Kidney epithelial cell (primary cell): Measurements from ENCODE around the gene TBC1D14. TPM values are rescaled to one million over a fixed set of nuclear protein-coding genes. Genes with fewer than 3 reads are reported as not detected.

Experiments
- DNase-seq: peaks from one replicate; pipeline ENCODE4 v3.0.0-alpha.2; 2010; ENCODE audit warnings: low read depth
- H3K27me3 ChIP-seq: 2 replicates; pipeline ENCODE4 v1.6.0; 2011; ENCODE audit warnings: low read length; ENCODE audit not compliant: control insufficient read depth, insufficient read depth
- H3K36me3 ChIP-seq: 2 replicates; pipeline ENCODE4 v1.5.1; 2011; ENCODE audit warnings: low read length; ENCODE audit not compliant: control insufficient read depth, insufficient read depth
- H3K4me3 ChIP-seq: 2 replicates; pipeline ENCODE4 v1.5.1; 2011; ENCODE audit warnings: low read depth, mild to moderate bottlenecking, control low read depth, low read length
- total RNA-seq: library from RNA; depleted of rRNA; stranded (reverse); fragments of >200 nt; gene quantifications from 2 replicates; pipeline ENCODE4 v1.2.3, GENCODE V29; 2015
- TF ChIP-seq, protein P1 (sequence below): IDR thresholded peaks from 2 replicates; pipeline ENCODE4 v1.5.1; 2011; ENCODE audit warnings: mild to moderate bottlenecking, moderate library complexity, low read length, control low read depth, inconsistent platforms; ENCODE audit not compliant: insufficient read depth, poor library complexity, severe bottlenecking

Gene TBC1D14
- total RNA-seq, 1 donor from 2014 or later = 52.8 TPM

DNA sequence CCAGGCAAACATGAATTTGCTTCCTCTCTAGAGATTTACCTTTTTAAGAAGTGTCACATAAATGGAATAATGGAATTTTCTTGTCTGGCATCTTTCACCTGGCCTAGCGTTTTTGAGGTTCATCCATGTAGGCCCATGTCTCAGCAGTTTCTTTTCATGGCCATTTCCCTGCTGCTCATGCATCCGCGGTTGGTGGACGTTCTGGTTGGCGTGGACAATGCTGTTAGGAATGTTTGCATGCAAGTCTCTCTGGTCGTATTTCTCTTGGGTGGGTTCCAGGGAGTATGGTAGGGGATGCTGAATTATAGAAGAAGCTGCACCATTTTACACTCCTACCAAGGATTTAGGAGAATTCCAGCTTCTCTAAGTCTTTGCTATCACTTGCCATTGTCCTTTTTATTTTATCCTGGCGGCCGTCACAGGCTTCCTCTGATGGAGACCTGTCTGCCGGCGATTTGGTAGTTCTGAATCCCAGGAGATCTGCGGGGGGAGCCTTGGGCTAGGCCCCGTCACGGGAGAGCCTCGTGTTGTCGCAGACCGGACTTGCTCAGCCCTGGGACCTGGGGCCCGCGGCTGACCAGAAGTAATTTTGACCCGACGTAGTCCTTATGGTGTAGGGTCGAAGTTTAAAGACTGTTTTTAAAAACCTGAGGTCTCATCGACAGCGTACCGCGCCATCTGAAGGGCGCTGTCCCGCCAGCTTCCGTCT lies 76.6 kb downstream of the TBC1D14 start:
- DNase-seq = no peak
- no peaks in the 10 kb centered on the region for H3K27me3 ChIP-seq
- TF ChIP-seq, protein P1, sequence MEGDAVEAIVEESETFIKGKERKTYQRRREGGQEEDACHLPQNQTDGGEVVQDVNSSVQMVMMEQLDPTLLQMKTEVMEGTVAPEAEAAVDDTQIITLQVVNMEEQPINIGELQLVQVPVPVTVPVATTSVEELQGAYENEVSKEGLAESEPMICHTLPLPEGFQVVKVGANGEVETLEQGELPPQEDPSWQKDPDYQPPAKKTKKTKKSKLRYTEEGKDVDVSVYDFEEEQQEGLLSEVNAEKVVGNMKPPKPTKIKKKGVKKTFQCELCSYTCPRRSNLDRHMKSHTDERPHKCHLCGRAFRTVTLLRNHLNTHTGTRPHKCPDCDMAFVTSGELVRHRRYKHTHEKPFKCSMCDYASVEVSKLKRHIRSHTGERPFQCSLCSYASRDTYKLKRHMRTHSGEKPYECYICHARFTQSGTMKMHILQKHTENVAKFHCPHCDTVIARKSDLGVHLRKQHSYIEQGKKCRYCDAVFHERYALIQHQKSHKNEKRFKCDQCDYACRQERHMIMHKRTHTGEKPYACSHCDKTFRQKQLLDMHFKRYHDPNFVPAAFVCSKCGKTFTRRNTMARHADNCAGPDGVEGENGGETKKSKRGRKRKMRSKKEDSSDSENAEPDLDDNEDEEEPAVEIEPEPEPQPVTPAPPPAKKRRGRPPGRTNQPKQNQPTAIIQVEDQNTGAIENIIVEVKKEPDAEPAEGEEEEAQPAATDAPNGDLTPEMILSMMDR = no peak
- H3K4me3 ChIP-seq = peak overlapping the region; percentile 53
- no peaks in the 10 kb centered on the region for H3K36me3 ChIP-seq

DNA sequence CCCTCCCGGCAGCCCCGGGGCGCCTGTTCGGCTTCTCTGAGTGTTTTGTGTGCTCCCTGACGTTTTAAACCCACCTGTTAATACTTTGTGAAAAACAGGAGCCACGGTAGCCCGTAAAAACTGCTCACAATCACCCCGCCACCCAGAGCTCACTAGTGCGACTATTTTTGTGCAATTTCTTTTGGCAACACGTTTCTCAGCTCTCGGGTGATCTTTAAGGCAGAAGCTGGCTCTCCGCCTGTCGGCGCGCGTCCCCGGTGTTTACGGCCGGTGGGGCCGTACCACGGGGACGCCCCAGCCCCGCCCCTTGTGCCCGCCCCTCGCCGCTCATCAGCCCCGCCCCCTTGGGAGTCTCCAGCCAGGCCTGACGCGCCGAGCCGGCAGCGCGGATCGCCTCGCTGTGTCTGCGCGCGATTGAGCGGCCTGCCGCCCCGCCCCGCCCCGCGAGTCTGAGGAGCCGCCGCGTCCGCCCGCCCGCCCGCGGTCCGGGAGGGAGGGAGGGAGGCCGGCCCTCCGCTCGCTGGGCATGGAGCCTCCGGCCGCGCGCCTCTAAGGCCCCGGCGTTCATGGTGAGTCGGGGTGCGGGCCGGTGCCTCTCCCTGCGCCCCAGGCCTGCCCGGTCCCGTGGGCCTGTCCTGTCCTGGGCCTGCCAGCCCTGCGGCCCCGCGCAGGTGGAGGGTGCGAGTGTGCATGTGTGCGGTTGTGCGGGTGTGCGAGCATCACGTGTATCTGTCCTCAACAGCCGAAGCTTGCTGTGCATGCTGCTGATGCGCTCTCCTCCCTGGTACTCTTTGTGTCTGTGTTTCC lies 77.4 kb downstream of the TBC1D14 start:
- Histone ChIP-seq H3K4me3 (peak overlapping the region; percentile 94), H3K27me3 (no peaks in the 10 kb centered on the region), H3K36me3 (no peaks in the 10 kb centered on the region)
- TF ChIP-seq, protein P1 = no peak
- no peak for DNase-seq

DNA sequence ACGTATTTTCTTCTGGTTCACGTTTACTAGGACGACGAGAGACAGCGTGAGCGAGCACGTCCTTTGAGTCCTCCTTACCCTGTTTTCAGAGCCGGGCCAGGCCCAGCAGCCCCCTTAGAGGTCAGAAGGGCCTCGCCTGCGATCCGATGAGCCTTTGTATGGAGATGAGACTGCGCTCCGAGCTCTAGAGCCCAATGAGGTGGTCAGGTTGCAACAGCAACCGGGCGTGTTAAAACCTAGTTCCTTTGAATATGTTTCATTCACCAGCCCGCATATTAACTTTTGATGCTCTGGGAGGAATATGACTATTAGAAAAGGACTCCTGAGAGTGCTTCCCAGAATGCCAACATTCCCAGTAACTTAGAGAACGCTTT lies 77.9 kb downstream of the TBC1D14 start:
- peak overlapping the region; percentile 94 for H3K4me3 ChIP-seq
- H3K27me3 ChIP-seq = no peaks in the 10 kb centered on the region
- H3K36me3 ChIP-seq = no peaks in the 10 kb centered on the region
- no peak for DNase-seq
- TF ChIP-seq, protein P1 = no peak

DNA sequence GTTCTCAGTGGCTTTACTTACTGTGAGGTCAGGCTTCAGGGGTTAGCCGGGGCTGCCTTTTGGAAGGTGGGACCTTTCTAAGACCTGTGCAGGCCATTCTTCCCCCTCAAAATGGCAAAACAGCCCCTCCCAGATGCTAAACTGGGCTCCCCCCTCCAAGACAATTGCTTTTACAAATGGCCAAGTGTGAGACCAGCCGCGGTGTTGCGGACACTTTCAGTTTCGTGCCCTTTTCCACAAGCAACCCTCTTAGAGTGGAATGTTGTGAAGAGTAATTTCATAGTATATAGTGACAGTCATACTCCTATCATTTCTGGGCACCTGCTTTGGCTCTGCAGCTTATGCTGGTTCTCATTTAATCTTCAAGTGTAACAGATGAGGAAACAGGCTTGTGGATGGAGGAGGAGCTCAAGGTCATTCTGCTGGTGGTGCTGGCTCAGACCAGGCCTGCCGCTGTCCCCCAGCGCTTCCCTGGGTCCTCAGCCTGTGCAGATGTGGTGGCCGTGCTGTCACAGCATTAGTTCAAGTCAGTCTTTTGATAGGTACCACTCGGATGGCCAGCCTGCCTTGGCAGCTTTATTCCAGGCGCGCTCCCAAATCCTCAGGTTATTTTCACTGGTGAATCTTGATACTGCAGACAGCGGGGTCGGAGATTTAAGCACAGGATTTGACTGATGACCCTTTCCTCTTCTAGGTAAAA lies 78.5 kb downstream of the TBC1D14 start:
- TF ChIP-seq, protein P1 = no peak
- H3K4me3 ChIP-seq = peak overlapping the region; percentile 94
- no peaks in the 10 kb centered on the region for H3K36me3 ChIP-seq
- DNase-seq = no peak
- no peaks in the 10 kb centered on the region for H3K27me3 ChIP-seq

DNA sequence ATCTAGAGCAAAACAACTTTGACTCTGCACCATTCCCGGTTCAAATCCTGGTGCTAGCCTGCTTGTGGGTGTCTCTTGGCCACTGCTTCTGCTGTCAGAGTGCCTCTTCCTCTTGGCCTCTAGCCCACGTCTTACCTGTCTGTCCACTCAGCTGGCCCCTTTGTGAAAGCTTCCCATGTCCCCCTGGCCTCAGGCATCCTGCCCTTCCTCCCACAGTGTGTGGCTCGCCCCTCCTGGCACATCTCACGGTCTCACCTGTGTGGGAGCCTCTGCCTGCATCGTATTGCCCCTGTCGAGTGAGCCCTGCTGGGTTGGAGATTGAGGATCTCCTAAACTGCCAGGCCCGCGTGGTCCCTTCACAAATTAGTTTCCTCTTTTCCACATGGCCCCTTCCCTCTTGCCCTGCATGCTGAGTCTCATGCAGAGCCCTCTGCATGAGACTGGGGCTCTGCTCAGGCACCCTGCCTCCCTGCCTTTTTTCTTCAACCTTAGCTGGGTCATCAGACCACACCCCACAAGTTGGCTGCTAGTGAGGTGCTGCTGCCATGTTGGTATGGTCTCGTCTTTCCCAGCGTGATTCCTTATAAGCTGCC lies 79.8 kb downstream of the TBC1D14 start:
- Histone ChIP-seq H3K4me3 (no peak overlapping the region), H3K27me3 (no peaks in the 10 kb centered on the region), H3K36me3 (no peaks in the 10 kb centered on the region)
- TF ChIP-seq, protein P1 = no peak
- no peak for DNase-seq
